Liver (tissue), 9 donors: ENCODE measurements around the gene LRP3. TPM values are rescaled to one million over a fixed set of nuclear protein-coding genes. Genes with fewer than 3 reads are reported as not detected.

Source experiments
- DNase-seq: peaks from one replicate; pipeline ENCODE4 v3.0.0-alpha.2; 2017; ENCODE audit warnings: low spot score
- H3K27ac ChIP-seq, 2 donors: one replicate each; pipeline ENCODE4 v1.7.0; 2013; ENCODE audit warnings: inconsistent platforms in 2 of 2, low read length in 2 of 2, control low read depth in 1 of 2, low read depth in 1 of 2, mild to moderate bottlenecking in 1 of 2
- H3K27me3 ChIP-seq, 4 donors: one replicate each; pipeline versions ENCODE4 v1.6.1 to v1.7.0; 2013; ENCODE audit warnings: low read length in 3 of 4, inconsistent platforms in 1 of 4, mild to moderate bottlenecking in 1 of 4, moderate library complexity in 1 of 4; ENCODE audit not compliant: control insufficient read depth in 4 of 4, insufficient read depth in 4 of 4
- H3K36me3 ChIP-seq, 4 donors: one replicate each; pipeline versions ENCODE4 v1.6.1 to v1.7.0; 2013; ENCODE audit warnings: low read length in 3 of 4, mild to moderate bottlenecking in 3 of 4, low read depth in 1 of 4, moderate library complexity in 1 of 4; ENCODE audit not compliant: control insufficient read depth in 4 of 4, insufficient read depth in 3 of 4
- H3K4me1 ChIP-seq, 4 donors: one replicate each; pipeline versions ENCODE4 v1.6.1 to v1.7.0; 2013; ENCODE audit warnings: low read length in 3 of 4, mild to moderate bottlenecking in 3 of 4, moderate library complexity in 1 of 4; ENCODE audit not compliant: control insufficient read depth in 4 of 4, insufficient read depth in 4 of 4
- H3K4me3 ChIP-seq, 3 donors: one replicate each; pipeline versions ENCODE4 v1.6.1 to v1.7.0; 2013; ENCODE audit warnings: low read length in 3 of 3, control low read depth in 1 of 3, low read depth in 1 of 3, mild to moderate bottlenecking in 1 of 3
- H3K9ac ChIP-seq, 2 donors: one replicate each; pipeline ENCODE4 v1.7.0; 2013; ENCODE audit warnings: low read length in 2 of 2, mild to moderate bottlenecking in 2 of 2, moderate library complexity in 2 of 2, control low read depth in 1 of 2, low read depth in 1 of 2
- H3K9me3 ChIP-seq, 4 donors: one replicate each; pipeline versions ENCODE4 v1.6.1 to v1.7.0; 2013; ENCODE audit warnings: low read length in 3 of 4; ENCODE audit not compliant: control insufficient read depth in 4 of 4
- ATF3 ChIP-seq: IDR thresholded peaks from 2 replicates; pipeline ENCODE4 v1.6.1; 2016; ENCODE audit warnings: antibody characterized with exemption
- CTCF ChIP-seq: fragments of 150-350 bp; IDR thresholded peaks from 2 replicates; pipeline ENCODE4 v1.5.1; 2017; ENCODE audit warnings: improper control_type of control experiment, low read depth, low read length; ENCODE audit not compliant: missing input control
- EGR1 ChIP-seq, 2 donors: IDR thresholded peaks; 2 replicates each; pipeline ENCODE4 v1.6.1; 2016 to 2018; ENCODE audit warnings: antibody characterized with exemption in 2 of 2, low read depth in 2 of 2
- FOXA1 ChIP-seq: IDR thresholded peaks from 2 replicates; pipeline ENCODE4 v1.6.1; 2016; ENCODE audit warnings: antibody characterized with exemption
- FOXA2 ChIP-seq: IDR thresholded peaks from 2 replicates; pipeline ENCODE4 v1.6.1; 2016; ENCODE audit warnings: antibody characterized with exemption
- GABPA ChIP-seq, 2 donors: IDR thresholded peaks in 1 of 2; conservative IDR thresholded peaks in 1 of 2; 2 replicates each; pipeline ENCODE4 v1.6.1; 2016; ENCODE audit warnings: antibody characterized with exemption in 2 of 2, mild to moderate bottlenecking in 1 of 2, moderate library complexity in 1 of 2
- HNF4A ChIP-seq, 2 donors: conservative IDR thresholded peaks; 2 replicates each; pipeline ENCODE4 v1.6.1; 2016; ENCODE audit warnings: antibody characterized with exemption in 2 of 2, mild to moderate bottlenecking in 2 of 2
- HNF4G ChIP-seq: IDR thresholded peaks from 2 replicates; pipeline ENCODE4 v1.6.1; 2016; ENCODE audit warnings: antibody characterized with exemption
- JUND ChIP-seq, 2 donors: IDR thresholded peaks; 2 replicates each; pipeline ENCODE4 v1.6.1; 2016; ENCODE audit warnings: antibody characterized with exemption in 2 of 2
- MAX ChIP-seq: IDR thresholded peaks from 2 replicates; pipeline ENCODE4 v1.6.1; 2016; ENCODE audit warnings: antibody characterized with exemption
- NR2F2 ChIP-seq: IDR thresholded peaks from 2 replicates; pipeline ENCODE4 v1.6.1; 2016; ENCODE audit warnings: antibody characterized with exemption
- RAD21 ChIP-seq, 2 donors: IDR thresholded peaks; 2 replicates each; pipeline ENCODE4 v1.6.1; 2016; ENCODE audit warnings: antibody characterized with exemption in 2 of 2, mild to moderate bottlenecking in 2 of 2
- RXRA ChIP-seq, 2 donors: IDR thresholded peaks; 2 replicates each; pipeline ENCODE4 v1.6.1; 2017 to 2018; ENCODE audit warnings: antibody characterized with exemption in 2 of 2, mild to moderate bottlenecking in 1 of 2
- SP1 ChIP-seq: IDR thresholded peaks from 2 replicates; pipeline ENCODE4 v1.6.1; 2018; ENCODE audit warnings: antibody characterized with exemption, mild to moderate bottlenecking
- TAF1 ChIP-seq: conservative IDR thresholded peaks from 2 replicates; pipeline ENCODE4 v1.6.1; 2016; ENCODE audit warnings: antibody characterized with exemption, mild to moderate bottlenecking
- YY1 ChIP-seq: IDR thresholded peaks from 2 replicates; pipeline ENCODE4 v1.6.1; 2016; ENCODE audit warnings: antibody characterized with exemption, mild to moderate bottlenecking
- WGBS: extraction: QIAGEN DNeasy Blood & Tissue Kit; methylation state at CpG from one replicate; pipeline ENCODE4 v1.1.7; 2013; 5-methylcytosine and 5-hydroxymethylcytosine counted together
- polyA plus RNA-seq, 2 donors: library from polyadenylated mRNA; stranded (reverse) in 1 of 2; unstranded in 1 of 2; fragments of 200-250 nt in 1 of 2; fragments of >200 nt in 1 of 2; fragmentation: Nextera tagmentation in 1 of 2; extraction: Ambion mirVana in 1 of 2; gene quantifications; one replicate each; pipeline versions ENCODE4 v1.2.1 to v1.2.3, GENCODE V29; 2013 to 2015
- total RNA-seq, 2 donors: library from RNA; depleted of rRNA; stranded (reverse); fragments of >200 nt; gene quantifications; one replicate each; pipeline ENCODE4 v1.2.3, GENCODE V29; 2014
- TF ChIP-seq, protein P1 (sequence below): IDR thresholded peaks from 2 replicates; pipeline ENCODE4 v1.6.1; 2016; ENCODE audit warnings: antibody characterized with exemption
- TF ChIP-seq, protein P2 (sequence below): IDR thresholded peaks from 2 replicates; pipeline ENCODE4 v1.6.1; 2016; ENCODE audit warnings: antibody characterized with exemption, mild to moderate bottlenecking
- donor health status: healthy.
- donor health status: healthy.
- donor health status: healthy.
- donor health status: healthy.
- donor health status: healthy.

LRP3 gene
- total and polyA plus RNA-seq, 4 donors: 2.5 to 42.3 (median 15.4) TPM

DNA sequence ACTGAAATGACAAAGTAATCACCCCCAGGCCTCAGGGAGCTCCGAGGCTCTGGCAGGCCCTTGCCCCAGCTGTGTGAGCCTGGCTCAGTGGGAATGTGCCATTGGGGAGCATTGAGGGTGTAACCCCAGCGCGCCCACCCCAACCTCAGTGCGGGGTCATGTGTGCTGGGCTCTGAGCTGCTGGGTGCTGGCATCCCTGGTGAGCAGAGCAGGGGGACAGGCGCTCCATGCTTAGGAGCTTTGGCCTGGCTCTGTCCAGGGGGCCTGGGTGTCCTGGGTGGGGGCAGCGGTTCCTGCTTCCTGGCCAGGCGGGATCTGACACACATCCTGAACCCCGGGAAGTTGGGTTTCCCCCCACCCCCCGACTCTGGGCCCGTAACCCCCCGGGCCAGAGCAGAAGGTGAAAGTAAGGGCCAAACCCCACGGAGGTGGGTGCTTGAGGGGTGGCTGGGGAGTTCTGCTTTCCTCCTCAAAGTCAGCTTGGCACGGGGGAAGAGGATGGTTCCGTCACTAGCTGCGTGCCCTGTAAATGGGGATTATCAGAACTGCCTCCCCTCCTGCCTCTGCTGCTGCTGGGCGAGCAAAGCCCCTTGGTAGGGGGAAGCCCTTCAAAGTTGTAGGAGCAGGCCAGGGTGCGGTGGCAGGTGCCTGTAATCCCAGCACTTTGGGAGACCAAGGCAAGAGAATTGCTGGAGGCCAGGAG is 1.7 kb downstream of the LRP3 start:
- H3K9ac ChIP-seq: no peak overlapping the region

DNA sequence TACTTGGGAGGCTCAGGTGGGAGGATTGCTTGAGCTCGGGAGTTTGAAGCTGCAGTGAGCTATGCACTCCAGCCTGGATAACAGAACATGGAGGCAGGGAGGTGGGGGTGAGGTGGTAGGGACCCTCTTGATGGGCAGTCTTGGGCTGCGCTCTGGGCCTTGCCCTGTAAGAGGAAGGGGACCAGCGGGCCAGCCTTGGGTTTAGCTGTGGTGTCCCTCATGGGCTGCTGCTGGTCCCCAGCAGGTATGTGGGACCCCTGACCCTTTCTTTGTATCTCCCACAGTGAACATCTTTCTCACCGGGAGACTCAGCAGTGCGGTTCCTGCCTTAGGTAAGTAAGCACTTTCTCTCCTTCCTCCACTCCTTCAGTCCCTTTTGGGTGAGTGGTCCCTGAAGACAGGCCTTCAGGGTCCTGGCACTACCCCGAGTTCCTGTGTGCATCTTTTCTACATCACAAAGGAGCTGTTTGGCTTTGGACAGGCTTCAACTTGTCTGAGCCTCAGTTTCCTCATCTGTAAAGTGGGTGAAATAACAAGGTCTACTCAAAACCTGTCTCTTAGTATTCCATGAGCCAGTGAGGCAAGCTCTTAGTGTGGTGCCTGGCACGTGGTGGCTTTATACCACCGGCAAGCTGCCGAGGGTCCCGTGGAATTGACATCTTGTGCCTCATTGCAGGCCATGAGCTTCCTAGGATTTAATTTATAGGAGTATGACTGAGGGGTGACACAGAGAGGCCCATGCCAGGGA is 2.5 kb downstream of the LRP3 start:
- 96% methylated on average over 10 of the region's 10 CpGs for WGBS
- H3K27ac ChIP-seq: no peak overlapping the region
- no peak for DNase-seq

More for the DNA sequence above, 1.7 kb downstream of the LRP3 start:
- no peaks in the 10 kb centered on the region for H3K27me3 ChIP-seq
- DNase-seq: no peak
- H3K36me3 ChIP-seq: peaks cover 0 to 15% (median 4%) of the 10 kb centered on the region in 4 donors
- peak overlapping the region; percentile 47 to 86 for H3K27ac ChIP-seq
- no peaks in the 10 kb centered on the region for H3K9me3 ChIP-seq
- TF ChIP-seq JUND (IDR thresholded peaks at IDR 0.05) (no peak), HNF4A (conservative IDR thresholded peaks at IDR 0.05) (no peak)
- TF ChIP-seq, protein P1, sequence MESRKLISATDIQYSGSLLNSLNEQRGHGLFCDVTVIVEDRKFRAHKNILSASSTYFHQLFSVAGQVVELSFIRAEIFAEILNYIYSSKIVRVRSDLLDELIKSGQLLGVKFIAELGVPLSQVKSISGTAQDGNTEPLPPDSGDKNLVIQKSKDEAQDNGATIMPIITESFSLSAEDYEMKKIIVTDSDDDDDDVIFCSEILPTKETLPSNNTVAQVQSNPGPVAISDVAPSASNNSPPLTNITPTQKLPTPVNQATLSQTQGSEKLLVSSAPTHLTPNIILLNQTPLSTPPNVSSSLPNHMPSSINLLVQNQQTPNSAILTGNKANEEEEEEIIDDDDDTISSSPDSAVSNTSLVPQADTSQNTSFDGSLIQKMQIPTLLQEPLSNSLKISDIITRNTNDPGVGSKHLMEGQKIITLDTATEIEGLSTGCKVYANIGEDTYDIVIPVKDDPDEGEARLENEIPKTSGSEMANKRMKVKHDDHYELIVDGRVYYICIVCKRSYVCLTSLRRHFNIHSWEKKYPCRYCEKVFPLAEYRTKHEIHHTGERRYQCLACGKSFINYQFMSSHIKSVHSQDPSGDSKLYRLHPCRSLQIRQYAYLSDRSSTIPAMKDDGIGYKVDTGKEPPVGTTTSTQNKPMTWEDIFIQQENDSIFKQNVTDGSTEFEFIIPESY: no peak
- peak overlapping the region in 2 of 3 donors; percentile 68 to 88 for H3K4me3 ChIP-seq
- H3K4me1 ChIP-seq: peaks cover 7 to 16% (median 10%) of the 10 kb centered on the region in 4 donors
- 77% methylated on average over 17 of the region's 17 CpGs for WGBS

More for the DNA sequence above, 2.5 kb downstream of the LRP3 start:
- Histone ChIP-seq H3K4me1 (peaks cover 7 to 16% (median 10%) of the 10 kb centered on the region in 4 donors), H3K9me3 (no peaks in the 10 kb centered on the region), H3K9ac (no peak overlapping the region), H3K27me3 (no peaks in the 10 kb centered on the region), H3K4me3 (no peak overlapping the region), H3K36me3 (peaks cover 0 to 15% (median 4%) of the 10 kb centered on the region in 4 donors)
- TF ChIP-seq MAX: no peak
- TF ChIP-seq FOXA2: no peak
- TF ChIP-seq HNF4A (conservative IDR thresholded peaks at IDR 0.05): no peak
- TF ChIP-seq JUND (IDR thresholded peaks at IDR 0.05): no peak
- TF ChIP-seq HNF4G: no peak
- TF ChIP-seq GABPA (IDR thresholded peaks at IDR 0.05 in 1 of 2, conservative IDR thresholded peaks at IDR 0.05 in 1 of 2): no peak
- TF ChIP-seq FOXA1: no peak
- TF ChIP-seq RAD21 (IDR thresholded peaks at IDR 0.05): no peak
- no peak for TF ChIP-seq RXRA (IDR thresholded peaks at IDR 0.05)
- TF ChIP-seq CTCF: no peak
- TF ChIP-seq, protein P1: no peak
- TF ChIP-seq SP1: no peak
- TF ChIP-seq EGR1 (IDR thresholded peaks at IDR 0.05; ENCODE audit: low read depth in 2 of 2): no peak
- no peak for TF ChIP-seq TAF1
- no peak for TF ChIP-seq YY1
- TF ChIP-seq, protein P2, sequence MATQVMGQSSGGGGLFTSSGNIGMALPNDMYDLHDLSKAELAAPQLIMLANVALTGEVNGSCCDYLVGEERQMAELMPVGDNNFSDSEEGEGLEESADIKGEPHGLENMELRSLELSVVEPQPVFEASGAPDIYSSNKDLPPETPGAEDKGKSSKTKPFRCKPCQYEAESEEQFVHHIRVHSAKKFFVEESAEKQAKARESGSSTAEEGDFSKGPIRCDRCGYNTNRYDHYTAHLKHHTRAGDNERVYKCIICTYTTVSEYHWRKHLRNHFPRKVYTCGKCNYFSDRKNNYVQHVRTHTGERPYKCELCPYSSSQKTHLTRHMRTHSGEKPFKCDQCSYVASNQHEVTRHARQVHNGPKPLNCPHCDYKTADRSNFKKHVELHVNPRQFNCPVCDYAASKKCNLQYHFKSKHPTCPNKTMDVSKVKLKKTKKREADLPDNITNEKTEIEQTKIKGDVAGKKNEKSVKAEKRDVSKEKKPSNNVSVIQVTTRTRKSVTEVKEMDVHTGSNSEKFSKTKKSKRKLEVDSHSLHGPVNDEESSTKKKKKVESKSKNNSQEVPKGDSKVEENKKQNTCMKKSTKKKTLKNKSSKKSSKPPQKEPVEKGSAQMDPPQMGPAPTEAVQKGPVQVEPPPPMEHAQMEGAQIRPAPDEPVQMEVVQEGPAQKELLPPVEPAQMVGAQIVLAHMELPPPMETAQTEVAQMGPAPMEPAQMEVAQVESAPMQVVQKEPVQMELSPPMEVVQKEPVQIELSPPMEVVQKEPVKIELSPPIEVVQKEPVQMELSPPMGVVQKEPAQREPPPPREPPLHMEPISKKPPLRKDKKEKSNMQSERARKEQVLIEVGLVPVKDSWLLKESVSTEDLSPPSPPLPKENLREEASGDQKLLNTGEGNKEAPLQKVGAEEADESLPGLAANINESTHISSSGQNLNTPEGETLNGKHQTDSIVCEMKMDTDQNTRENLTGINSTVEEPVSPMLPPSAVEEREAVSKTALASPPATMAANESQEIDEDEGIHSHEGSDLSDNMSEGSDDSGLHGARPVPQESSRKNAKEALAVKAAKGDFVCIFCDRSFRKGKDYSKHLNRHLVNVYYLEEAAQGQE: no peak
- no peak for TF ChIP-seq ATF3
- TF ChIP-seq NR2F2: no peak
